ENCODE results near the gene OXGR1. TPM values are rescaled to one million over a fixed set of nuclear protein-coding genes. Genes with fewer than 3 reads are reported as not detected.

The OXGR1 gene
- total RNA-seq = not detected
- long read RNA-seq = 0 reads

DNA sequence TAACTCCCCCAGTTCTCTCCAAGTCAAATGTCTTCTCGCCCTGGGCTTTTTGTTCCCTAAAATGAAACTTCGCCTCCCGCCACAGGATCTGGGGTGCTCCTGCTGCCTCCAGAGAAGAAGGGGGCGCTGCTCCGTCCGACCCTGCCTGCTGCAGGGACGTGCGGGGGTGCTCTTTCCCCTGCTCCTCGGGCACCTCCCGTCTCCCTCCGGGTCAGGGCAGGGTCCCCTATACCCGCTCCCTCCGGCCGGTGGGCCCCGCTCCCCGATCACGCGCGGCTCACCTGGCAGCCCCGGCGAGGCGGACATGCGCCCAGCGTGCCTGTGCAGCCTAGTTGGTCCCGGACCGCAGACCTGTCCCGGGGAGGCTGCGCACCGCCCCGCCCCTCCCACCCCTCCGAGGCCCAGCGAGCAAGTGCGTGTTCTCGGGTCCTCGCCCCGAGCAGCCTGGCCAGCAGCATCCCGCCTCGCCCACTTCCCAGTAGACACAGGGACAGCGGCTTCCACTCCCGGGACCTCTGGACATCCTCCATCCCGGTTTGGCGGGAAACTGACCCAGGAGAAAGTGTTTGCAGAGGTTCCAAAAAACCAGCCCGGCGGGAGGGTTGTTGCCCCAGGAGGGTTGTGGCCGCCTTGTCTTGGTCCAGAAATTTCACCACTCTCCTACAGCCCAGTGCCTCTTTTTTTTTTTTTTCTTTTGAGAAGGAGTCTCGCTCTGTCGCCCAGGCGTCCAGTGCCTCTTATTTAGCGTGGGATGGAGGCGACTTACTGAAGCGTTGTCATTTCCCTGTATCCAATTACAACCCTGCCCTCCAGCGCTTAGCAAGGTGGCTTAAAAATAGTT, at the start of gene OXGR1:
Gene OXGR1 (minus strand): TSS at position 460 of the 841 bp plus-strand sequence. CDS start 6,717 bp downstream, outside the sequence.
- H3K27ac ChIP-seq = no peak within 1 kb of the TSS
- TF ChIP-seq POLR2A (IDR thresholded peaks at IDR 0.05) = no peak
- TF ChIP-seq, protein P1, sequence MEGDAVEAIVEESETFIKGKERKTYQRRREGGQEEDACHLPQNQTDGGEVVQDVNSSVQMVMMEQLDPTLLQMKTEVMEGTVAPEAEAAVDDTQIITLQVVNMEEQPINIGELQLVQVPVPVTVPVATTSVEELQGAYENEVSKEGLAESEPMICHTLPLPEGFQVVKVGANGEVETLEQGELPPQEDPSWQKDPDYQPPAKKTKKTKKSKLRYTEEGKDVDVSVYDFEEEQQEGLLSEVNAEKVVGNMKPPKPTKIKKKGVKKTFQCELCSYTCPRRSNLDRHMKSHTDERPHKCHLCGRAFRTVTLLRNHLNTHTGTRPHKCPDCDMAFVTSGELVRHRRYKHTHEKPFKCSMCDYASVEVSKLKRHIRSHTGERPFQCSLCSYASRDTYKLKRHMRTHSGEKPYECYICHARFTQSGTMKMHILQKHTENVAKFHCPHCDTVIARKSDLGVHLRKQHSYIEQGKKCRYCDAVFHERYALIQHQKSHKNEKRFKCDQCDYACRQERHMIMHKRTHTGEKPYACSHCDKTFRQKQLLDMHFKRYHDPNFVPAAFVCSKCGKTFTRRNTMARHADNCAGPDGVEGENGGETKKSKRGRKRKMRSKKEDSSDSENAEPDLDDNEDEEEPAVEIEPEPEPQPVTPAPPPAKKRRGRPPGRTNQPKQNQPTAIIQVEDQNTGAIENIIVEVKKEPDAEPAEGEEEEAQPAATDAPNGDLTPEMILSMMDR (IDR thresholded peaks at IDR 0.05) = no peak
- H3K4me1 ChIP-seq = no peaks in the 10 kb centered on the region
- H3K36me3 ChIP-seq = no peaks in the 10 kb centered on the region
- WGBS (ENCODE audit: insufficient coverage, low coverage, low lambda C conversion rate, missing lambda C conversion rate) = 6% methylated on average over 21 of the region's 52 CpGs
- H3K4me3 ChIP-seq = peak within 1 kb of the TSS in 1 of 3 donors; percentile 16
- DNase-seq = peak in 2 of 3 donors; percentile 20 to 54
- intact Hi-C loops (cut with DNase I) = loop anchor here in 1 of 2 donors (10.0 kb wide), 1 partner anchor 699 kb away; no protein-coding TSS in a partner anchor
- H3K27me3 ChIP-seq = peaks cover 4 to 7% of the 10 kb centered on the region in 2 donors
- no peaks in the 10 kb centered on the region for H3K9me3 ChIP-seq
- peak in 1 of 4 donors; percentile 29 for ATAC-seq

DNA sequence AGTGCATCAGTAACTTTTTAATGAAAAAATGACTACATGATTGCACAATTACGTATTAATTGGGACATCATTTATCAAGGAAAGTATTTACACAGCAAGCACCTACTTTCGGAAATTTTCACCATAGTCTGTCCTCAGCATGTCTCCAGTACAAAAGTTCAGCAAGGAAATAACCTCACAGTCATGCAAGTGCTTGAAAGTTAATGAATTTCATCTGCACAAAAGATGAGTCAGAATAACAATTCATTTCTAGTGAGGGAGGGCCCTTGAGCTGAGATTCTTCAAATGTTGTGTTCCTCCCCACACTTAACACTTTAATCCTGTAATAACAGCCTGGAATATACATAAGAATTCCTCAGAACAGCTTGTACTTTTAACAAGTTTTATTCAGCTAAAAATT, 49.0 kb upstream of the OXGR1 start:
- H3K36me3 ChIP-seq = no peaks in the 10 kb centered on the region
- H3K27ac ChIP-seq = no peak overlapping the region
- no peaks in the 10 kb centered on the region for H3K9me3 ChIP-seq
- H3K4me3 ChIP-seq = no peak overlapping the region
- no peaks in the 10 kb centered on the region for H3K4me1 ChIP-seq
- WGBS (ENCODE audit: insufficient coverage, low coverage, low lambda C conversion rate, missing lambda C conversion rate) = 30% methylated on average over 2 of the region's 2 CpGs
- H3K27me3 ChIP-seq = no peaks in the 10 kb centered on the region
- DNase-seq (no peak), ATAC-seq (no peak)
- intact Hi-C loops (cut with DNase I) = no loop called here
- TF ChIP-seq, protein P1 (IDR thresholded peaks at IDR 0.05) = no peak
- TF ChIP-seq POLR2A (IDR thresholded peaks at IDR 0.05) = no peak

GRCh38 chr13:97030705-97031452, 36.6 kb upstream of the OXGR1 start:
- Histone ChIP-seq H3K27ac (no peak overlapping the region), H3K4me3 (no peak overlapping the region), H3K36me3 (no peaks in the 10 kb centered on the region), H3K27me3 (no peaks in the 10 kb centered on the region), H3K4me1 (no peaks in the 10 kb centered on the region), H3K9me3 (no peaks in the 10 kb centered on the region)
- DNase-seq = no peak
- ATAC-seq = peak in 2 of 4 donors; percentile 31 to 39
- intact Hi-C loops (cut with DNase I) = no loop called here
- TF ChIP-seq, protein P1 (IDR thresholded peaks at IDR 0.05) = peak in 2 of 4 donors; percentile 17 to 26
- TF ChIP-seq POLR2A (IDR thresholded peaks at IDR 0.05) = no peak
- WGBS (ENCODE audit: insufficient coverage, low coverage, low lambda C conversion rate, missing lambda C conversion rate) = 15% methylated on average over 2 of the region's 2 CpGs

- Histone ChIP-seq H3K36me3 (no peaks in the 10 kb centered on the region), H3K27me3 (no peaks in the 10 kb centered on the region), H3K27ac (no peak overlapping the region), H3K4me3 (no peak overlapping the region), H3K4me1 (no peaks in the 10 kb centered on the region), H3K9me3 (no peaks in the 10 kb centered on the region)
- intact Hi-C loops (cut with DNase I) = no loop called here
- DNase-seq (peak in 2 of 3 donors; percentile 37 to 56), ATAC-seq (peak; percentile 66 to 82 (median 74))
- 34% methylated on average over 11 of the region's 12 CpGs for WGBS (ENCODE audit: insufficient coverage, low coverage, low lambda C conversion rate, missing lambda C conversion rate)
- no peak for TF ChIP-seq POLR2A (IDR thresholded peaks at IDR 0.05)
- TF ChIP-seq, protein P1 (IDR thresholded peaks at IDR 0.05) = peak; percentile 82 to 87 (median 85)
Observed at GRCh38 chr13:97028441-97029299, 34.4 kb upstream of the OXGR1 start.

Measured in right lobe of liver (tissue), 6 donors.